Measurements from ENCODE around the gene DNAH5.

The DNAH5 gene

DNA sequence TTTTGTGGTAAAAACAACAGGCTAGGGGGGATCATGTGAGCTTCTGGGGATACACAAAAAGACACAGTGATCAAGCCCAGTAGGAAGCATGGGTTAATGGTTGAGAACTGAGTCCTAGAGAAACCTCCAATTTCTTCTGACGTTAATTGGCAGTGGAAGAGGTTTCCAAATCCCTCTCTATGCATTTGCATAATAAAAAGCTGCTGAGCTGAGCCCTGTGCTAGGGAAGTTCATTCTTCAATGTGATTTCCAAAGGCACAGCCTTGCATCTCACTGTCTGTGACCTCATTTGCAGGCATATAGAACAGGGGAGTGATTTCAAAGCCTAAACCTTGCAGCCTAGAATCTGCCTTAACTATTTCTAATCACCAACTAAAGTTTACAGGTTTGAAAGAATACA, 812 bp downstream of the DNAH5 start:
- no peak for DNase-seq (ENCODE audit: low read depth)

DNA sequence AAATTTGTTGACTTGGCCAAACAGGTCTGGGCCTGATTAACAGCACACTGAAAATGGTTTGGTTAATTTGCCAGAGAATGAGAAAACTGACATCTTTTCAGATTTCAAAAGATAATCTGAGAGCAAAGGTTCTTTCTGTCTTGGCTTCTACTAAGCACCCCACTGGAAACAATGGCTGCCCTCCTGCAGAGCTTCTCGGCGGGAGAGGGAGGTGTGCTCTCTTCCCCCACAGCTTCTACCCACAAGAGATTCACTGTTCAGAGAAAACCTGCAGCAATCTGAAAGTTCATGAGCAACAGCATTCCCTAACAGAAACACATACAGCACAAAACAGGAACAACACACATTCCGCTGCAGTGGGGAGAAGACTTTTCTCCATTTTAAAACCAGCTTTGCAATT, 3.0 kb downstream of the DNAH5 start:
- no peak for DNase-seq (ENCODE audit: low read depth)

DNA sequence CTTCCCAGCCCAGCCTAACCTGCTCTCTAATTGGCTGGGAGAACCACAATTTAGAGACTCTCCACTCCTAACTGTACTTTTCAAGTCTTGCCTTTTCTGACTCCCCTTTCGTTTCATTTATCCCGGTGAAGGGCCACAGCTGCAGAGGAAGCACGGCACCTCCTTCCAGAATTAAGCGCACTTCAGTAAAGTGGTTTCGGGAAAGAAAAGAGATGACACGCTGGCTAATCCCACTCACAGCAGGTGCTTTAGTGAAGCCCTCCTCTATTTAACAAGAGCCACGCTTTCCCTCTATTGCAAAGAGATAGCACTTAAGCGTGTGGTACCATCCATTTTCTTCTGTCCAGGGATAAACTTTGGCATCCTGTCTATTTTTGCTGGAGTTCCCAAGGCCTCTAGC, 4.8 kb downstream of the DNAH5 start:
- DNase-seq (ENCODE audit: low read depth), result no peak

DNA sequence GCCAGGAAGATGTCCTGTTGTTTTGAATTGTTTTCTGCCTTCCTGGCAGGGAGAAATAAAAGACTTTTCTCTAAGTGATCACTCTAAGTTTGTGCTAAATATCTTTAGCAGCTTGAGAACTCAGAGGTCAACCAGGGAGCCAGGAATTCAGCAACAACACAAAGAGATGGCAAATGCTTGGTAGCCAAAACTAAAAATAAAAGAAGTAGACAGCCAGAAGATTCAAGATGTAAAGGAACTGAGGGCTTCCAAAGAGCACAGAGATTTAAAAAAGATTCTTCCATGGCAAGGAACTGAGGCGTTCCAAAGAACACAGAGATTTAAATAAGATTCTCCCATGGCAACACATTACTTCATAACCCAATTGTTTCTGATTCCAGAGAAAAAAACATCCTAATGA, 9.6 kb downstream of the DNAH5 start:
- no peak for DNase-seq (ENCODE audit: low read depth)

DNA sequence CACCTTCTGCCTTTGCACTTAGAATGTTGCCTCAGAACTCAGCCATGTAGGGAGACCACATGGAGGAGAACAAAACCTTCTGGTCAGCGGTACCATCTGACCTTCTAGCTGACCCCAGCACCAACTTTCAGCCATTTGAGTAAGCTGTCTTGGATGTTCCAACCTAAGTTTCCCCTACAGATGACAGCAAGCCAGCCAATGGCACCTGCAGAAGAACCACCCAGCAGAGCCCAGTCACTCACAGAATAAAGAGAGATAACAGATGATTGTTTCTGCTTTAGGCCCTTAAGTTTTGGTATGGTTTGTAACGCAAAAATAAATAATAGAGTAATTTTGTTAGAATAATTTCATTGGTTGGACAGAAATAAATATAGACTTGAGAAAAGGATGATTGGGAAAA, 10.4 kb downstream of the DNAH5 start:
- no peak for DNase-seq (ENCODE audit: low read depth)

DNA sequence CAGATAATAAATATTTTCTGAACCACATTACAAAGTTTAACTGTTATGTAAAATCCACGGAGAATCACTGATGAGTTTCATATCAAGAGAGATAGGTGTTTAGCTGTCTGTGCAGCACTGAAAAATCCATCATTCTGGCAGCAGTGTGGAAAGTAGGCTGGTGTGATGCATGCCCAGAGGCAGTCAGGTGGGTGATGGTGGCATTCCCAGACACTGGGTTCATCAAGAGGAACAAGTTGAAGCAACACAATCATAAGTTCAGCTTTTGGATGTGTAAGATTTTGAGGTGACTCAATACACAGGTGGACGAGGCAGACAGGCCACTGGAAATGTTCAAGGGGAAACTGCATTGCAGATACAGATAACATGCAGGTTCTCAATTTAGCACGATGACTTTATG, 11.9 kb downstream of the DNAH5 start:
- no peak for DNase-seq (ENCODE audit: low read depth)

DNA sequence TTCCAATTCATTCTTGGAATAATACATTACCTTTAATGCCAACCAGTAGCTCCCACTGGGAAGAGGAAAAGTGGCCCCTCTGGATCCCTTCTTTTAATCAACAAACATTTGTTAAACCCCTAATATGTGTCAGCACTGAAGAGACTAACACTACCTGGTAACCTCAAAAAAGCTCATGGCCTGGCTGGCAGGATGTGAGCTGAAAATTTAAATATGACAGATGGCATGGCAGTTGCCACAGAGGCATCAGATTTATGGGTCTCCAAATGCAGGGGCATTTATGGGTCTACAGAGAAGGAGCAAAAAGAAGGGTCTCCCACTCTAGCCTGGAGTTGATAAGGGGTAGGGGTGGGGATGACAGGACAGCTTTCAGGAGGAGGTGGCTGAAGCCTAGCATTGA, 12.5 kb downstream of the DNAH5 start:
- no peak for DNase-seq (ENCODE audit: low read depth)

DNA sequence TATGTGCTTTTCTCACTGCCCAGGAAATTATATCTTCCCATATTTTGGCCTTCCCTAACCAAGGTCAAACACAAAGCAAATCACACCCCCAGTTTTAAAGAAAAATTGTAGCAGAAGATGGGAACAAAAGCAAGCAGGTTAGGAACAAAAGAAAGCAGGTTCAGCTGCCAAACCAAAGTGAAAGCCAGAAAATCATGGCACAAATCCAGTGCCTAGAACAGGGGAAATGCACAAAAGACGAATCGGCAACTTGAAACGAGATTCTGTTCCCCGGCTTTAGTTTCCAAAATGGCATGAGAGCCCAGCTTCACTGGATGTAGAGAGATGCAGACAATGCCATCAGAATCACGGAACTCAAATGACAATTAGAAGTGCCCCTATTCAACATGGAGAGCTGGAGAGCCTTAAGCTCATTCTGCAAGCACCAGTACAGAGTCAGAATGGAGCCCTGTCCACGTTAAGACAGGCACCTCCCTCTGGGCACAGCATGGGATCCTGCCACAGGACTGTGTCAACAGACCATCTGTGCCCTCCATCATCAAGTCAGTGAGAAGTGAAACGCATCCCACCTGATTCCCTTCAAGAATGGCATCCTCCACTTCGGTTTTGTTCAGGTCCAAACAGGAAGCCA, 13.8 kb downstream of the DNAH5 start:
- DNase-seq (ENCODE audit: low read depth), result no peak

DNA sequence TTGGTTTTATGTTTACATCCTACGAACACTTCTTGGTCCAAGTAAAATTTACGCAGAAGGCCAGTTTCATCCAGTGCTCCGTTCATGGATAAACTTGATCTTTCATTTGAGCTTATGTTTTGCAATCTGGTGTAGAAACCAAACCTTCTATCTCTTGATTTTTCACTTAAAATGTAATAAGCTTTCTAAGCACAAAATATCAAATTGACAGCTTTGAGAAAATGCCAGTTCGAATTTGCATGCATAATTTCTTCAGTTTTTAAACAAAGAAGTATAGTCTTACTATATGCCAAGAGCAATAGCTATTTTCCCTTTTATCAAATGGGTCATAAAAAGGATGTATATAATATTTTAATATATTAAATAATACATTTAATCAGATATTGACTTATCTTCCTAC, 17.8 kb downstream of the DNAH5 start:
- DNase-seq (ENCODE audit: low read depth), result no peak

DNA sequence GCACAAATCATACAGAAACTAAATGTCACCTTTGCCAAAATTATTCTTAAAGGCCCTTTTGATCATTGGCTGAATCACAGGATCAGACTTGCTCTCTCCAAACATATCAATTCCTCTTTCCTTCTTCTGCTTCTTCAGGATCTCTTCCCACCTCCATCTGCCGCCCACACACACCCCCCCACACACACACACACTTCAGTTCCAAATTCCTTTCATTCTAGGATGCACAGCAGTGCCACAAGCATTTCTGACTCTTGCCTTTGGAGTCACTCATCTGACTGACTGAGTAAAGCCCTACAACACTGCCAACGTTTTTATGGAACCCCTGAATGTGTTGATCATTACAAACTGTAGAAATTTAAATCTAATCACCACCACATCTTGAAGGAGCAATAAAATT, 22.9 kb downstream of the DNAH5 start:
- no peak for DNase-seq (ENCODE audit: low read depth)

DNA sequence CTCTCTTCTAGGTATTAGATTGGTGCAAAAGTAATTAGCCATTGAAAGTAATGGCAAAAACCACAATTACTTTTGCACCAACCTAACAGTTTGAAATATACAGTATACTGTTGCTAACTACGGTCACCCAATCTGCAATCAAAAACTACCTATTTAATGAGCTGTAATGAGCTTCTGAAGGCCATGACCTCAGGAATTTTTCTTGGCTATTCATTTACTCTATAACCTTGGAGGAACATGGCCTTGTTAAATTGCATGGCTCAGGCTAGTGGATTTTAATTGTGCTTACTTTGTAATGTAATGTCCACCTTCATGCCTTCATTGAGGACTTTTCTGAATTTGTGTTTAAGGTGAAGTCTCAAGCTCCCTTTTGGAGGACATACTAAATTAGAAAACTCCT, 24.7 kb downstream of the DNAH5 start:
- no peak for DNase-seq (ENCODE audit: low read depth)

DNA sequence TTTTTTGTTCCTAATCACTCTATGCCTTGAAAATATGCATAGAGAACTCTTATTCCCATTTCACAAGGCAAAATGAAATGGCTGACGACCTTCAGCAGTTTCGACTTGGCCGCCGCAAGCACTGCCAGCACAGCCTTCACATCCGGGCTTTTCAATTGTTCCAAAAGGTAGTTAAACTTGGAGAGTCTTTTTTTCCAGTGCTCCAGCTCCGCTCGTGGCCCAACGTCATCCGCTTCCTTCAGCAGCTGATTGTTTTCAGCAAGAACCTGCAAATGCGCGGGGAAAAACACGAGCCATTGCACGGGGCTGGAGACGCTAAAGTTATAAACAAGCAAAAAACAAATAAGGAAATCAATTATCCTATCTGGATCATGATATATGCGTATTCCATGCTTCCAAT, 25.4 kb downstream of the DNAH5 start:
- DNase-seq (ENCODE audit: low read depth), result no peak

DNA sequence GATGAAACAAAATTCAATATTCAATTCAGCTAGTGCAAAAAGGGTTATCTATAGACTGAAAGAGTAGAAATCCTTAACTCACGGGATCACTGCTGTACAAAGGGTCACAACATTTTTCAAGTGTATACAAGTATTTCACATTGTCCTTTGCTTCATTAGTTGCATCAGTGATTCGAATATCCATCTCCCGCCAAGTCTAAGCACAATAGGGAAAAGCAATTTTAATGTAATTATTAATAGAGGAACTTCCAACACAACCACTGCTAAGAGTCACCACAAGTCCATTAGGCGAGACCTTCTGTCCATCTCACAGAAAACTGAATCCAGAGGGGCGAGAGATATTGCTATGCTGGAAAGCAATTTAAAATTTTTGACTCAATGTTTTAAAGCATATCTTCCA, 27.4 kb downstream of the DNAH5 start:
- no peak for DNase-seq (ENCODE audit: low read depth)

DNA sequence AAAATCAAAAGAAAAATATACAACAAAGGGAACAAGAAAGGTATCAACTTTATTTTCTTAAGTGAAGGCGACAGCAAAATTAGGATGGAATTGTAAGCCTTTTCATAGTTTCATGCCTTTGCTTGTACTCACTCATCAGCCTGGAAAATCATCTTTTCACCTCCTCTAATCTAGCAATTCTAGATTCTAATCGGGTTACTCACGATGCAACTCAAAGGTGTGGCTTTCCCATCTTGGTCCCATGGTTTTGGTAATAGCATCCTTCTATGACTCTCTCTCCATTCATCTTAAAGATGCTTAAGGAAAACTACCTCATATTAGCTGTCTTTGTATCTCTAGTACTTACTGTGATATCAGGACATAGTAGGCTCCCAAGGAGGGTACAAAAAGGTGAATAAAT, 30.5 kb downstream of the DNAH5 start:
- no peak for DNase-seq (ENCODE audit: low read depth)

DNA sequence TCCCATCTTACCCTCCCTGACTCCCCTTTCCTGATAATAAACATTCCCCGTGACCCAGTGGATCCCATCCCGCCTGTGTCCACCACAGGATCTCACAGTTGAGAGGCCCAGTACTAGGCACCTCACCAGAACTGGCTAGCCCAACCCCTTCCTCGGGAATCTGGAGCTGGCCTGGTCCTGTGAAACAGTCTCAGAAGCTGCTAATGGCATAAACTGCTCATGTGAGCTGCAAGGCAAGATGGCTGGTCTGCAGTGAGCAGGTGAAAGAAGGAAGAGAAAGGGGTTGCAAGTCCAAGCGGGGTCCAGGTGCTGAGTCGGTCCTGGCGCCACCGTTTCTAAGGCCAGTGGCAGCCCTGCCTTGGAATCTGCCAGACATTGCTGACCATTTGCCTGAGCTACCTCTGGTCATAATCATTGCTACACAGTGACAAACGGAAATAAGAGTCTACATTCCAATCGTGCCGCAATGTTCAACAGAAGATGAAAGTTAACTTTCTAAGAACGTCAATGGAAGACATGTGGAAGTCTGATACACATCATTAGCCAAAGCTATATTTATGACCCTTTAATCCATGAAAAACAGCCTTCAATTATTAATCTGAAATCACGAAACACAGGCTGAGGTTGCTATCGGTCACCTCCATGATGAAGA, 33.7 kb downstream of the DNAH5 start:
- no peak for DNase-seq (ENCODE audit: low read depth)

DNA sequence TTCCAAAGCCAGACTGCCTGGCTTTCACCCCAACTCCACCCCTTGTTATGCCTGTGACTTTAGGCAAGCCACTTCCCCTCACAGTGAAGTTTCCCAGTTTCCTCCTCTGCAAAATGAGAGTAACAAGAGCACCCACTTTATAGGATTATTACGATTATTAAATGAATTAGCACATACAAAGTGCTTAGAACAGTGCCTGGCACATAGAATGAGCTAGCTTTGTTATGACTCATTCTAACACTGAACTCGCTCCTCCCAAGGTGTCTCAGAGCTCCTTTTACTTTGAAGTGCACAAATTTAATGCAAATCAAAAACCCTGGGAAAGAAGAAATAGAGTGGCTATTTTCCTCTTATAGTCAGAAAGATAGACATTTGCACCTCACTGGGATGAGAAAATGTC, 34.3 kb downstream of the DNAH5 start:
- no peak for DNase-seq (ENCODE audit: low read depth)

DNA sequence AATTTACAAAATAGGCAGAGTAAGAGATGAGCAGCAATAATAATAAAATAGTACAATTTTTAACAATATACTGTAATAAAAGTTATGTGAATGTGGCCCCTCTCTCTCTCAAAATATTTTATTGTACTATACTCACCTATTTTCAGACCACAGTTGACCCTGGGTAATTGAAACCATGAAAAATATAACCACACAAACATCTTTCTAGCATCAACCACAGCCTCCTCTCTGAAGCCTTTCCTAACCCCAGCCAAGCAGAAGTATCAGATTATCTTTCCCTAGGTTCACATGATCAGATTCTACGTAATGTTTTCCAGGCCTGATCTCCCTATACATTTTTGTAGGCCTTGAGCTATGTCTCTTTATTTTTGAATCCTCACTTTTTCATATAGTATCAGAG, 35.2 kb downstream of the DNAH5 start:
- no peak for DNase-seq (ENCODE audit: low read depth)

DNA sequence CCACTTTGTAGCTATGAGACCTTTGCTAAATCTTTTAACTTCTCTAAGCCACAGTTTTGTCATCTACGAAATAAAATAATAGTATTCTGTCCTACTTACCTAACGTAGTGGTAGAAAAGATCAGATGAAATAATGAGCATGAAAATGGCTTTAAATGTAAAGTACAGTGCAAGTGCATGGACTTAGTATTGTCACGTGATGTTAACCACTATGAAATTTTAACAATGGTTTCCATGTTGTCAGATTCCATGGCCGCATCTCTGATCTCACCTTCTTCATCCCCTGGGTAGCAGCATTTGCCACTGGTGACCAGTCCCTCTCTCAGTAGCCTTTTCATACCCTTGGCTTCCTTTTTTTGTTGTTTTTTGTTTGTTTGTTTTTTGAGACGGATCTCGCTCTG, 45.9 kb downstream of the DNAH5 start:
- no peak for DNase-seq (ENCODE audit: low read depth)

DNA sequence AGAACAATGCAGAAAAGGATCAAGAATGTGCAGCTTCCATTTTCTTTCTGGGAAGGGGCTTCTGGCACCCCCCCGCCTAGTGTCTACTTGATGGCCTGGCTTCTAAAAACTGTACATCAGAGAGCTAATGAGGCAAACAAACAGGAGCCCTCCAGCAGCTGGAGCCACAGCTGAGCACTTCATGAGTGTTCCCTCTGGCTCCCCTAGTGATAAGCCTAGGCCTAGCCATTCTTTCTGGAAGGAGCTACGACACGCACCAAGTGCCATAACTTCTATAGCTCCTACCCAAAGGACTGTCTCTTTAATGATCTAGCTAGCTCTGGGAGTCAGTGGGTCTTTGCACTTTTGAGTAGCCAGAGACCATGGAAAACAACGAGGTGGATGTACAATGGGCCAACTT, 66.1 kb downstream of the DNAH5 start:
- no peak for DNase-seq (ENCODE audit: low read depth)

DNA sequence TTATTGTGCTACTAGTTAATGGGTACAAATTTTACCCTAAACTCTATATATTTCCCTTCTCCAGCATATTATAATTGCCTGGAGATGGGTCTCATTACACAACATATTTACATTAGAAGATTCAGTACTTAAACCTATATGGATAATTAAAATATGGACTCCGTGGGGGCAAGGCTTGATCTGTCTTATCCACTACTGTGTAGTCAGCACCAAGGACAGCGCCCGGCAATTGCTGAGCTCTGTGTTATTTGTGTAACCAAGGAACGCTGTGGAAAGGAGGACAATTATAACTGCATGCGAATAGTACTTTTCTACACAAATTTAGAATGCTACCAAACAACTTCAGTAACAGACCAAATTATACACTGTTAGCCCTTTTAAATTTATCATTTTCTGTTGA, 77.7 kb downstream of the DNAH5 start:
- DNase-seq (ENCODE audit: low read depth), result peak; percentile 3

DNA sequence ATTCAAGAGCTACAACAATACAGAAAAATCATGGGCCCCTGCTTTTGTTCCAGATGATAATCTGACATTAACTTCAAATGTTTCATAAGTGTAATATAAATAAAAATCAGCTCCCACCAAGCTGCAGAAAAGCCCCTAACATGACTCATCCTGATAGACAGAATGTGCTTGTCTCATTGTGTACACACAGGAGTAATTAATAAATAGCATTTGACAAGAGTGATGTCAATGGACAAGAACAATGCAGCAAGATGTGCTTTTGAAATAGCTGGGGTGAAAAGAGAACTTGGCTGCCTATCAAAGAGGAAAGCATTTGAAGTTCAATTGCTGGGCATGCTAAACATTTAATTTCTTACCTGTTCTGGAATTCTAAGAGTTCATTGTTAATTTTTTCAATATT, 79.2 kb downstream of the DNAH5 start:
- no peak for DNase-seq (ENCODE audit: low read depth)

DNA sequence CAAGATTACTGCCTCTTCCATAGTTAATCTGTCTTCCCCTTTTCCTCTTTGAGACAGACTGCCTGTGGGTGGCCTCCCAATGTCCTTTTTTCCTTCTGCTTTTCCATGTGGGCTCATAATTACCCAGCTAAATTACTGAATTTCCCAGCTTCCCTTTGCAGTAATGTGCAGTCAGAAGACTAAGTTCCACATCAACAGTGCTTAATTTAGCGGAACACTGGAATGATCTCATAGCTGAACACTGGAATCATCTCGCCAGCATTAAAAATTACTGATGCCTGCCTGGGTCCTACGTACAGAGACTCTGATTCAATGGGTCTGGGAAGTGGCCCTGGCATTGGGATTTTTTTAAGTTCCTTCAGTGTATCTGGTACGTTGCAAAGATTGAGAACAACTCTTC, 84.3 kb downstream of the DNAH5 start:
- no peak for DNase-seq (ENCODE audit: low read depth)

DNA sequence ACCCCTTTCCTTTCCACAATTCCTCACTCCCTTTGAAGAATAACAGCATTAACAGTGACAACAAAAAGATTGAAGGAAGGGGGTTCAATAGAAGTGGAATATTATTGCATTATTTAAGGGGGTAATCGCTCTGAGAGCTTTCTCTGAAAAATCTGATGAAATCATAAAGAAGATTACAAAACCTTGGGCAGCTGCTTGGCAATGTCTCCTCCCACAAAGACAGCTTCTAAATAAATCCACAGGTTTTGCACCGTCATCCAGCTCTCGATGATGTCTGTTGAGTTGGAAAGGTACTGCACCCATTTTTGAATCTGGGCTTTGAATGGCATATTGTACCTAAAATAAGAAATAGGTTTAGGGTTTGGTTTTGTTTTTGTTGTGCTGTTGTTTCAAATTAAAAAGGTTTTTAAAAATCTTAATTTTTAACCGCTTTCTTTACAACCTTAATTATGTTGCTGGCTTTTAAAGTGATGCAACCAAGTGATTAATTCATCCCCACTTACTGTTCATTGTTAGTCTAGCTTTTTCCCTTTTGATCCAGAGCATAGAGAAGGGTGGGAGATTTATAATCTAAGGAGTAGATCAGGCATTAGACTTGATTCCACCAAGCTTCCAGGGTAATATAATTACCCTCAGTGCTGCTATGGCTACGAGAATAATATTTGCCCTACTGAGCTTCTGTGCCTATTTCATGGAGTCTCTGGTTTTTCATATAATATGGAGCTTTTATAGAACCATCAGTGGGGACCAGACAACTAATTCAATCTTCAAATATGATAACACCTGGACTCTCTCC, 85.0 kb downstream of the DNAH5 start:
- no peak for DNase-seq (ENCODE audit: low read depth)

Measured in stromal cell of bone marrow (primary cell).